ENCODE results near the gene C5.

C5 gene

GRCh38 chr9:120936764-120937122, 113.3 kb downstream of the C5 start:
- Histone ChIP-seq H3K27me3 (no peaks in the 10 kb centered on the region), H3K4me1 (peaks cover 6 to 86% (median 67%) of the 10 kb centered on the region in 4 donors), H3K9me3 (no peaks in the 10 kb centered on the region), H3K4me3 (no peak overlapping the region), H3K36me3 (no peaks in the 10 kb centered on the region), H3K27ac (peak overlapping the region; percentile 94)
- no peak for TF ChIP-seq CTCF (IDR thresholded peaks at IDR 0.05)
- intact Hi-C loops (cut with DNase I; ENCODE audit: low total_unique reads): loop anchor here (5.0 kb wide), 1 partner anchor 59 kb away; the partner anchor contains the start of gene PHF19
- no peak for DNase-seq

- H3K4me3 ChIP-seq: peak overlapping the region in 1 of 2 donors; percentile 24
- H3K4me1 ChIP-seq: peaks cover 6 to 86% (median 66%) of the 10 kb centered on the region in 4 donors
- TF ChIP-seq CTCF (IDR thresholded peaks at IDR 0.05): peak; percentile 91
Measured at GRCh38 chr9:120936011-120936763, 113.9 kb downstream of the C5 start.

GRCh38 chr9:120935383-120935857, 114.7 kb downstream of the C5 start:
- TF ChIP-seq CTCF (IDR thresholded peaks at IDR 0.05): no peak
- Histone ChIP-seq H3K27me3 (no peaks in the 10 kb centered on the region), H3K4me3 (peak overlapping the region in 1 of 2 donors; percentile 24), H3K4me1 (peaks cover 6 to 86% (median 69%) of the 10 kb centered on the region in 4 donors), H3K36me3 (no peaks in the 10 kb centered on the region), H3K27ac (peak overlapping the region; percentile 94), H3K9me3 (no peaks in the 10 kb centered on the region)
- peak; percentile 99 to 100 for DNase-seq
- intact Hi-C loops (cut with DNase I; ENCODE audit: low total_unique reads): loop anchor here (5.0 kb wide), 1 partner anchor 58 kb away; the partner anchor contains the start of gene PHF19

More at GRCh38 chr9:120936011-120936763, 113.9 kb downstream of the C5 start:
- Histone ChIP-seq H3K36me3 (no peaks in the 10 kb centered on the region), H3K9me3 (no peaks in the 10 kb centered on the region), H3K27ac (peak overlapping the region; percentile 94), H3K27me3 (no peaks in the 10 kb centered on the region)
- intact Hi-C loops (cut with DNase I; ENCODE audit: low total_unique reads): loop anchor here (5.0 kb wide), 1 partner anchor 59 kb away; the partner anchor contains the start of gene PHF19
- peak; percentile 96 to 97 for DNase-seq

- no peak for TF ChIP-seq CTCF (IDR thresholded peaks at IDR 0.05)
- intact Hi-C loops (cut with DNase I; ENCODE audit: low total_unique reads): no loop called here
Measured at GRCh38 chr9:120934281-120934680, 115.8 kb downstream of the C5 start.

GRCh38 chr9:120933310-120934055, 116.6 kb downstream of the C5 start:
- DNase-seq: no peak
- no peaks in the 10 kb centered on the region for H3K9me3 ChIP-seq
- no peak overlapping the region for H3K4me3 ChIP-seq
- intact Hi-C loops (cut with DNase I; ENCODE audit: low total_unique reads): no loop called here
- TF ChIP-seq CTCF (IDR thresholded peaks at IDR 0.05): no peak
- H3K27ac ChIP-seq: peak overlapping the region; percentile 94
- peaks cover 6 to 95% (median 84%) of the 10 kb centered on the region in 4 donors for H3K4me1 ChIP-seq
- no peaks in the 10 kb centered on the region for H3K36me3 ChIP-seq
- H3K27me3 ChIP-seq: no peaks in the 10 kb centered on the region

More at GRCh38 chr9:120934281-120934680, 115.8 kb downstream of the C5 start:
- Histone ChIP-seq H3K27me3 (no peaks in the 10 kb centered on the region), H3K36me3 (no peaks in the 10 kb centered on the region), H3K4me3 (no peak overlapping the region), H3K27ac (peak overlapping the region; percentile 94), H3K9me3 (no peaks in the 10 kb centered on the region), H3K4me1 (peaks cover 6 to 97% (median 80%) of the 10 kb centered on the region in 4 donors)
- DNase-seq: peak in 1 of 2 donors; percentile 68
